HG03280 (cell line): ENCODE measurements around the gene TRPT1.

Source experiments
- ATAC-seq: cut with Tn5 transposase; IDR thresholded peaks from one replicate; pipeline ENCODE4 v1.9.1; 2021; ENCODE audit warnings: mild to moderate bottlenecking, moderate library complexity; ENCODE audit not compliant: unreplicated experiment

Gene TRPT1

DNA sequence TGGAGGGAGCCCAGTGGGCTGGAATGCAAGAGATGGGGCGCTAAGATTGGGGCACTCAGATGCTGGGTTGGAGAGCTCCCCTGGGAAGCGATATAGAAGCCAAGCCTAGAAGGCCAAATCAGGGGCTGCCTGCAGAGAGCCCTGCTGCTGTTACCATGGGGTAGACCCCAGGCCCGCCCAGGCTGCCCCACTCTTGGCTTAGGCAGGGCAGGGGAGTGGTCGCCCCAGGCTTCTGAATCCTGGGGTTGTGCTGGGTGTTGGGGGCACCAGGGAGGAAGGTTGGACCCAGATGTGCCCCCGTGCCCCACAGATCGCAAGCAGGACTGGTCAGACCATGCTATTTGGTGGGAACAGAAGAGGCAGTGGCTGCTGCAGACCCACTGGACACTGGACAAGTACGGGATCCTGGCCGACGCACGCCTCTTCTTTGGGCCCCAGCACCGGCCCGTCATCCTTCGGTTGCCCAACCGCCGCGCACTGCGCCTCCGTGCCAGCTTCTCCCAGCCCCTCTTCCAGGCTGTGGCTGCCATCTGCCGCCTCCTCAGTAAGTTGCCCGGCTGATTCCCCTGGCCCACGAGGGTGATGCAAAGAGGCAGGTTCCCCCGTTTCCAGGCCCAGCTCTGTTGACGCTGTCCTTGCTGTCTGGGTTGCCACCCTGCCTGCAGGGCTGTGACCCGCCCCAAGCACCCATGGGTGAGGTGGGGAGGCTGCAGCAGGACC, 15.5 kb downstream of the TRPT1 start:
- no peak for ATAC-seq

DNA sequence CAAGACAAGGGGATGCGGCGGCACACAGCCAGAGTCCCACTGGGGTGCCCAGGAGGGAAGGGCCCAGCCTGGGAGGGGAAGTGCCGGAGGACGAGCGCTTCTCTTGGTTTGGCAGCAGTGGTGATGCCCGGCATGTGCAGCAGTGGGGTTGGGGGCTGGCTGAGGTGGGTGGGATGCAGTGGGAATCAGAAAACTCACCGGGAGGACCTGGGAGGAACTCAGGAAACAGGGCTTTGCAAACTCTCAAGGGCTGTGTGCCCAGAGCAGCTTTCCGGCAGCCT, 16.5 kb downstream of the TRPT1 start:
- ATAC-seq: no peak

DNA sequence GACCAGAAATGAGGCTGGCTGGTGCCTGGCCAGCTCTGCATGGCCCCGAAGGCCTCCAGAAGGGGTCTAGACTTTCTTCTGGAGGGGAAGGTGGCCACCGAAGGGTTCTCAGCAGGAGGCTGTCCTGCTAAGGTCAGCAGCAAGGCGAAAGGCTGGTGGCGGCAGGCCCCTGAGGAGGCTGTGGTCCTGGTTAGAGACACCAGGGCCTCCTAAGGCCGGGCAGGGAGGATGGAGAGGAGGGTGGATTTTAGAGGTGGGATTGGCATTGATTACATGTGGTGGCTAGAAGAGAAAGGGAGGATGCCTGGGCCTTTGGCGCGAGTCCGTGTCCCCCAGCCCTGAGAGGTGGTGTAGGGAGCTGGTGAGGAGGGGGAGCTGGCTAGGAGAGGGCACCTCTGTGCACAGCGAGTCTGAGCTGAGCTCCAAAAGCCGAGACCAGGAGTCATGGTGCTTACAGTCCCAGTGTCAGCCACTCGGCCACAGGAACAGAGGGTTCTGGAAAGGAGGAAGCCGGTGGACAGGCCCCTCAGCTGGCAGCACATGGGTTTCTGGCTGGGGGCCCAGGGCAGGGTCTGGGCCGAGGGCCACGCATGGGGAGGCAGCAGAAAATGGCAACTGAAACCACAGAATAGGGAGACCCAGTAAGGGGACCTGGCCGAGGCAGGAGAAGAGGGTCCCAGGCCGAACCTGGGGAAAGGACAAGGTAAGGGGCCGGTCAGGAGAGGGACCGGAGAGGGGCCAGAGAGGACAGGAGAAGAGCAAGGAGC, 17.0 kb downstream of the TRPT1 start:
- no peak for ATAC-seq

DNA sequence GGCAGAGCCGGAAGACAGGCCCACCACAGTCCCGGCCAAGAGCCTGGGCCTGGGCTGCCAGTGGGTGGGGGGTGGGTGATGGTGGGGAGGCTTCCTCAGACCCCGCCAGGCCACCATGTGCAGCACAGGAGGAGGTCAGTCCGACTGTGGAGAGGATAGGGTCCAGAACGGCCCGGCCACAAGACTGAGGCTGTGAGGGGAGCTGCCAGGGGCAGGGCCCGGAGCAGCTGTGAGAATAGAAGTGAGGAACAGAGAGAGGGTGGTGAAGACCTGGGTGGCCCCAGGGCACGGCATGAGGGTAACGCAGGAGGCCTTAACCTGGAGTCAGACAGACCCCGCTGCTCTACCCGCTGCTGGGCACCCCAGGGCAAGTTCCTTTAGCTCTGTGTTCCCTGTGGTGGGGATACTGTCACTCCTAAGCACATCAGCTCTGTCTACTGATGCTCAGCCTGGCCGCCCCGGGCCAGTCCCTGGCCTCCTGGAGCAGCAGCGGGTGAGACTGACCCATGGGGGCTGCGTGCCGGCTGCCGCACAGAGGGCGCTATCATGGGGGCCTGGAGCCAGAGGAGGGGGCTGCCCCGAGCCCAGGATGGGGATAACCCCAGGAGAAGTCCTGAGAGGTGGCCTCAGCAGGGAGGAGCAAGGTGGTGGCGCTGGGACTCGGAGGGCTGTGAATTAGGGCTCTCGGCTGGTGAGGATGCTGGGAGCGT, 17.7 kb downstream of the TRPT1 start:
- ATAC-seq: no peak

DNA sequence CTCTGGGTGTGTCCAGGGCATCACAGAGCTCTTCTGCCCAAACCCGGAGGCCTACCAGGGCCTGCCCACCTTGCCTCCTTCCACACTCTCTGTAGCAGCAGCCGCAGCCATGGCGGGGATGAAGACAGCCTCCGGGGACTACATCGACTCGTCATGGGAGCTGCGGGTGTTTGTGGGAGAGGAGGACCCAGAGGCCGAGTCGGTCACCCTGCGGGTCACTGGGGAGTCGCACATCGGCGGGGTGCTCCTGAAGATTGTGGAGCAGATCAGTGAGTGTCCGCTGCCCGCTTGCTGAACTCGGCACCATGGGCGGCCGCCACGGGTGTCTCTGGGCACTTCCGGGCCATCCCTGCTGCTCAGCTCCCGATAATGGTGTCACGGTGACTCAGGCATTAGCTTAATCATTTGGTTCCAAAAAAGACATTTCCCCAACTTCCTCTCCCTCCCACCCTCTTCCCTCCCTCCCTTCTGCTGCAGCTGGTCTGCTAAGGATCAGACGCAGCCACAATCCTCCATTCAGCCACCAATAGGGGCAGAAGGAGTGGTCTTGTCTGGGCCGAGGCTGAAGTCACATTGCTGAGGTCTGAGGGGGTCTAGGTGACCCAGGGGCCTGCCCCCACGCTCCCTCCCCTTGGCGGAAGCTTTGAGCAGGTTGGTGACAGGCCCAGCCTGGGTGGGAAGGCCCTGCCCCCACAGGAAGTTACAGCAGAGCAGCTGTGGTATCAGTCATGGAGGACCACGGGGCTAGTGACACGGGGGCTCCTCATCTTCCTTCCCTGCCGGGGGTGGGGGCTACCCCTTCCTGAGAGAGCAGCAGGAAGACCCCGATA, 18.5 kb downstream of the TRPT1 start:
- peak; percentile 41 for ATAC-seq

DNA sequence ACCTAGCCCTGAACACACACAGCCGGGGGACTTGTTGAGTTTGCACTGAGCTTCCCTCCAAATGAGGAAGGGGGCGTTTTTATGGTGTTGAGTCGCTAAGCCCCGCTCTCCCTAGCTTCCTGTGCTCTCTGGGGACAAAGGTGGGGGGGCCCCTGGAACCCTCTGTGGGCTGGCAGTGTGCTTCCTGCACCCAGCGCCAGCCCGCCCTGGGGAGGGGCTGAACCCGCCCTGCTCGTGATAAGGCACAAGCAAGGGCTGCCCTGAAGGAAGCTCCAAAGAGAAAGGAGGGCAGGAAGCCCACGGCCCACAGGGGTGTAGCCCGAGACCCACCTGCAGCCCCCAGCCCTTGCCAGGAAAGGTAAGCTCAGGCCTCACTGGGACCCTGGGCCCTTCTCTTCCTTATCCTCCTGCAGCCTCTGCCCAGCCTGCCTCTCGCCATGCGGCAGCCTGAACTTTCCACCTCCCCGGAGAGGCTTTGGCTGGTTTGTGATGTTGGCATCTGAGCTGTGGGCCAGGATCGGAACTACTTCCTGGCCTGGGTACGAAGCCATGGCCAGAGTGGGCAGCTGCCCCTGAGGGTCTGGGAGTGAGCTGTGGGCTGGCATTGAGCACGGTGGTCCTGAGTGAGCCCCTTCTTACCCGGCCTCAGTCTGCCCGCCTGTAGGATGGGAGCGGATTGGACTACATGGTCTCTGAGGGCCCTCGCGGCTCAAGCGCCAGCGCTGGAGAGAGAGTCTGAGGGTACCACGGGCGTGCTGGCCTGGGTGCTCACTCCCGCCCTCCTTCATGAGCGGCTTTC, 19.3 kb downstream of the TRPT1 start, which contains the start of gene FERMT3:
FERMT3 (plus strand) TSS at position 265 of the 799 bp plus-strand sequence. CDS start 644 bp downstream, outside the sequence.
- ATAC-seq: no peak

DNA sequence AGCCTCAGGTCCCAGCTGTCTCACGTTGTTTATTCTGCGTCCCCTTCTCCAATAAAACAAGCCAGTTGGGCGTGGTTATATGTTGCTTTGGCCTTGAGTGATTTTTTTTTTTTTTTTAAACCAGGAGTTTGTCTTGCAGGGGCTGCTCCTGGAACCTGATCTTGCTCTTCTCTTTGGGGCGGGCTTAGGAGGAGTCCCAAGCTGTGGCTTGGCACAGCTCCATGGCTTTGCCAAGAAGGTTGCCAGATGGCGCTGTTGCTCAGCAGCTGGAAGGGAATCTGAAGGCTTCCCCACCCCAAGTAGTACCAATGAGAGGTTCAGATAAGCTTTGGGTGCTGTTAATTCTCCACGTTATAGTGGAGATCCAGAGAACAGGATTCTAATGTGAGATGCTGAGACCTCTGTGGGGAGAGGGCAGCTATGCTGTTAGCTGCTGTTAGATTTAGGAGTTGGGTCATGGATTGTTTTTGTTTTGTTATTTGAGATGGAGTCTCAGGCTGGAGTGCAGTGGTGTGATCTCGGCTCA, 21.5 kb downstream of the TRPT1 start:
- no peak for ATAC-seq

DNA sequence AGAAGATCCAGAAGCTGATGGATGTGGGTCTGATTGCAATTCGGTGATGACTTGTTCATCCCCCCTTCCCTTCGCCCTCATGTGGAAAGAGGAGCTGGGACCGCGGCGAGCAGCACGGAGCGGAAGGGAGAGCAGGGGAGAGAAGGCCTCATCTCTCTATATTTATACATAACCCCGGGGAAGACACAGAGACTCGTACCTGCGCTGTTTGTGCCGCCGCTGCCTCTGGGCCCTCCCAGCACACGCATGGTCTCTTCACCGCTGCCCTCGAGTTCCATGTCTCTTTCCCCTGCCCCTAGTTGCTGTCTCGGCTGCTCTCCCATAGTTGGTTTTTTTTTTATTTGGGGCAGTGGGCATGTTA, 21.9 kb downstream of the TRPT1 start:
- ATAC-seq: no peak

DNA sequence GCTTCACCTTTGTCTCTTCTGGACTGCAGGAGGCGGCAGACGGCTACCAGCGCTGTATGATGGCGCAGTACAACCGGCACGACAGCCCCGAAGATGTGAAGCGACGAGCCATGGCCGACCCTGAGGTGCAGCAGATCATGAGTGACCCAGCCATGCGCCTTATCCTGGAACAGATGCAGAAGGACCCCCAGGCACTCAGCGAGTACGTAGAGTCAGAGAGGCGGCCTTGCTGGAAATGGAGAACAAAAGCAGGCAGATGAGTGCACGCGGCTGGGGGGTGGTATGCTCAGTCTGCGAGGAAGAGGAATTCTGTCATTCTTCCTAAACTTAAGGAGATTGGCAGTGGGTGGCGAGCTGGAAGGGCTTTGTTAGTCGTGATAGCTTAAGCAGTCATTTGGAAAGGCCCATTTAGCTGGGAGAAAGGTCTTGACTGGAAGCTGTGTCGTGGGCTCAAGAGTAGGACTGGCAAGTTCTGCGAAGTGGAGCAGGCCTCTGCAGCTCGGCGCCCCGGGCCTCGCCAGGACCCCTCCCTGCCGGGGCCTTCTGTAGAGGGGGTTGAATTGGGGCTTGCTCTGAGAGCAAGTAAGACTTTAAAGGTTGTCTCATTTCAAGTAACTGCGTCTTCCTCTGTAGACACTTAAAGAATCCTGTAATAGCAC, 22.4 kb downstream of the TRPT1 start:
- ATAC-seq: no peak

DNA sequence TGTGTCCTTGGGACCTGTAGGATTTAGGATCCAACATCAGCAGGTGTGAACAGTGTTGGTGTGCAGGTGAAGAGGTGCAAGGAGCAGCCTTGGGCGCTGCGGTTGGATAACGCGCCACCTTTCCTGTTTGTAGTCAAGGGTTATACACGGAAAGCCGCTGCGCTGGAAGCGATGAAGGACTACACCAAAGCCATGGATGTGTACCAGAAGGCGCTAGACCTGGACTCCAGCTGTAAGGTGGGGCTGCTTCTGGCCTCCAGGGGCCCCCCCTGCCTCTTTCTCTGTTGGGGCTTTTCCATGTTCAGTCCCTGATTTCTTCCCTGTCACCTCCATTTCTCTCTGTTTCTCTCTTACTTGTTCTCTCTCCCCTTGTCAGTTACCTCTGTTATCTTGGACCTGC, 23.0 kb downstream of the TRPT1 start:
- no peak for ATAC-seq

DNA sequence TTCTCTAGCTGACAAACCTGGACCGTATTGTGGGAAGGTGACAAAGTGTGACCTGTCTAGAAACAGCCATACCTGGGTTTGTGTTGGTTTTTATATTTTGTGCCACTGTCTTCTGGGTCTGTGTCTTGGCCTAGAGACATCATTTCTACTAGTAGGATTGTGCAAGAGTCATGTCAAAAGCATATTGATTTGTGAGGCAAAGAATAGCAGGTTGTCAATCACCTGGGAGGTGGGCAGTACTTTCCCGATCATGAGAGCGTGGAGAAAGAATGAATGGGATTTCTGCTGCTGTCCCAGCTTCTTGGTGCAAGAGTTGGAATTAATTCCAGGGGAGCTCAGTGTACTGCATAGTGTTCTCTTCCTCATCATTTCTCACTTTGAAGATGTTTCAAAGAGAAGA, 24.4 kb downstream of the TRPT1 start:
- no peak for ATAC-seq

DNA sequence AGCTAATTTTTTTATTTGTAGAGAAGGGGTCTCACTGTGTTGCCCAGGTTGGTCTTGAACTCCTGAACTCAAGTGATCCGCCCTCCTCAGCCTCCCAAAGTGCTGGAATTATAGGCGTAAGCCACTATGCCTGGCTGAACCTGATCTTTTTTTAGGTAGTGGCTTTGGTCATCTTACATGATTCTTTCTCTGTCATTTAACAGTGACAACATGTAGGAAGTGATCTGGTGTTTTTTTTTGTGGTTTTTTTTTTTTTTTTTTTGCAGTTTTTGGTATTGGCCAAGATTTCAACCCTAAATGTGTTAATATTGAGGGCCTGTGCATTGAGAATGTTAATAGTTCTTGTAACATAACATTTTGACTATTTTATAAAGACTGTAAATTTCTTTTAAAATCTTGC, 27.5 kb downstream of the TRPT1 start:
- ATAC-seq: no peak

DNA sequence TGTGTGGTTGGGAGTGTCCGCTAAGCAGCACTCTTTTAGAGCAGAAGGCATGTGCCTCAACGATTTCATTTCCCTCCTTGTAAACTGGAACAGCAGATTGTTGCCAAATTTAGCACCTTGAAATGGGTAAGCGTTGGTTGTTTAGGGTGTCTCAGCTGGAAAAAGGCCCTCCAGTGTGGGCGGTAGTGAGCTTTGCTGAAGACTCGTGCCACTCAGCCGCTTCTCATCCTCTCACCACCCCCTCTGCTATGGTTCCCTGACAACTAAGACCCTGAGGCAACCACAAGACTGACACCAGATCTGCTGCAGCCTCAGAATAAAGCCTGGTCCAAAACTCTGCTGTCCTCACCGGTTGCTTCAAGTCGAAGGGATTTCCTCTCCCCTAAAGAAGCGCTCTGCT, 29.4 kb downstream of the TRPT1 start:
- ATAC-seq: no peak

DNA sequence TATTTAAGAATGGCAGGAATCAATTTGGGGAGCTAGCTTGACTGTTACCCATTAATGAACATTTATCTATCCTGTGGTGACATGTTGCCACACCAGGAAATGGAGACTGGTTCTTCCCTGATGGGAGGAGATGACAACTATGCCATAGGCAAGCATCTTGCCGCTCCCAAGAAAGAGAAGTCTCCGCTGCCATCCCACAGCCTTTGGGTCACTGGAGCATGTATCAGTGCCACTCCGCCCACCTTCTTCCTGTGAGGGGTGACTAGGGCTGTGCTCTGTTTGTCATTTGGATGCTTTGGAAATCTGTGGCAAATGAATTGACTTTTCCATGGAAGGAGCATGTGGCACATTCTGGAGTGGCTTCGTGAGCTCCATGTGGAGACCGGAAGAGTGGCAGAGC, 33.6 kb downstream of the TRPT1 start:
- ATAC-seq: no peak

DNA sequence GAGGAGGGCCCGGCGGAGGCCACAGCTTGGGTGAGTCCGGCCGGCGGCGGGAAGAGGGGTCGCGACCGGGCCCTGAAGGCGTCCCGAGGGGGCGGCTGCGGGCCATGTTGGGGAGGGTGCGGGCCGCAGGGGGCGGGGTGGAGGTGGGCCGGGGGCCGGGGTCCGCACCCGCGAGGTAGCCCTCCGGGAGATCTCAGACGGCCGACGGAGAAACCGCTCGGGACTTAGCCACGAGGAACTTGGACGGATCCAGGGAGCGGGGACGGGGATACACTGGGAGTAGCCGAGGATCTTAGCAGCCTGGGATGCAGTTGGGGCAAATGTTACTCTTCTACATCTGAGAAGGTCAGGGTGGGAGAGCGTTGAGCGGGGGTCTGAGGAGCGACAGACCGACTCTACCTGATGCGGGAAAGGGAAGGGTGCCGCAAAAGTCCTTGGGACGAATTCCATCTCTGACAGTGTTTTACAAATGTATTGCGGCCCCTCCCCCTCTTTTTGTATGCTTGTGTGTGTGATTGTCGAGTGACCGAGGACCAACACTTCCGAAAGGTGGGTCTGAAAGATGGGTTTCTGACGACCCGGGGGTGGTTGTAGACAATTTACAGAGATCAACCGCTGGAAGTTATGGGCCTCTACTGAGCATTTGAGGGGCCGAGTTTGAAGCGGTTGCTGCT, 39.4 kb downstream of the TRPT1 start:
- no peak for ATAC-seq

DNA sequence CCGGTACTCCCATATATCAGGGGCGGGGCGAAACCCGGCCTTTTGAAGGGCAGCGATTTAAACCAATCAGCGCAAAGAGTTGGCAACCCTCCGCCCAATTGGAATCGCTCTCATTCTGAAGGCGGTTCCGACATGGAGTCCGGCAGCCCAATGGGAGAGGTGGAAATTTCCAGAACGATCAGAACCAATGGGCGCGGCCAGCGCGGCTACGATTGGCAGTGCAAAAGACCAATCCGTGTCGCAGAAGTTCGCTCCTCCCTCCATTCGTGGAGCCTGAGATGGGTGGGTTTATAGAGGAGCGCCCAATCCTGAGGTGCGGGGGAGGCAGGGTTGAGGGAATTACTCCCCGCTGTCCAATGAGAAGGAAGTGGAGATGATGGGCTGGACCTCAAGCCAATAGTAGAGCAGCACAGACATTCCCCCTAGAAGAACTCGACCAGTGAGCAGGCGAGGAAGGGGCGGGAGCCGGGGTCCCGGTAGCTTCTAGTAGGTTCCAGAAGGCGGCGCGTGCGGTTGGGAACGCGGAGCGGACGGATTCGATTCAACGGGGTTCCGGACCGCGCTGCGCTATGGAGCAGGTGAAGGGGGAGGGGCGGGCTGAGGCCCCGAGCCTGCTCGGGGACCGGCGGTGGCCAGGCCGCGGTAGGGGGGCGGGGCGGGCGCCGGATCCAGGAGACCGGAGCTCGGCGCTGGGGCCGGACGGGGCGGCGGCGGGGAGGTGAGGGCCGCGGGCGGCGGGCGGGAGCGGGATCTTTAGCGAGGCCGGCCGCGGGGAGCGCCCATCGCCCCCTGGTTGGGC, 40.1 kb downstream of the TRPT1 start, which contains the start of gene STIP1:
STIP1 (plus strand) TSS at position 479 of the 799 bp plus-strand sequence; CDS start at position 570, 91 bp downstream.
- ATAC-seq: peak; percentile 86

DNA sequence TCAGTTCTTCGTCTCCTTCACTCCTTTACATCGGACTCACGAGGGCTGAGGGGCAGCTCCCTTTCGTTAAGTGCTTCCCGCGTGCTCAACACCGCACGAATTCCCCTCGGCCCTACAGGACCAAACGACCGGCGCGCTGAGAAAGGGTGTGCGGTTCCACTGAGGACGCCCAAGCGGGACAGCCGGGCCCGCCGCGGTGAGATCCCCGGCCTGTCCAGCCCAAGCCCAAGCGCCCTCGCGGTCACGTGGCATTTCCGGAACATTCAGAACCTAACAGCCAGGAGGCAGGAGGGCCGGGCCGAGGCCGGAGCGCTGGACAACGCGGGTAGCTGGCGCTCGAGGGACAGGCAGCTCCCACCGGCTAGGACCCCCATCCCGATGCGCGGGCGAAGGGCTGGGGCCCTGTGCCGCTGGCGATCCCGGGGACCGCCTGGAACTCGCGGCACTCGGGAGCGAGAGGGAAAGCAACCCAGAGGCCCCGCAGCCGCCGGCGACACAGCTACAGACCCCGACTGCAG, 40.8 kb downstream of the TRPT1 start:
- ATAC-seq: peak; percentile 16

DNA sequence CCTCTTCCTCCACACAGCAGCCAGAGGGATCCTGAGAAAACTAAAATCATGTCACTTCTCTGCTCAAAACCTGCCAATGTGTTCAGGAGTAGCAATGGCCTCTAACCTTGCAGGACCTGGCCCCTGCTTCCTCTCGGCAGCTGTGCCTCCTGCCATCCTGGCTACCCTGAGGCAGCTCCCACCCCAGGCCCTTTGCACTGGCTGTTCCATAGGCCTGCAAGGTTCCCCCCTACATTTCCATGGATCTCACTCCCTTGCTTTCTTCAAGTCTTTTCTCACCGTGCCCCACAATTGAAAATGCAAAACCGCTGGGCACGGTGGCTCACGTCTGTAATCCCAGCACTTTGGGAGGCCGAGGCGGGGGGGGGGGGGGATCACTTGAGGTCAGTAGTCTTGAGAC, 42.1 kb downstream of the TRPT1 start:
- no peak for ATAC-seq
